Calu3 (cell line): ENCODE data around the gene FERMT2. TPM values are rescaled to one million over a fixed set of nuclear protein-coding genes. Genes with fewer than 3 reads are reported as not detected.

Experiments used
- BruUV-seq: library from RNA; stranded (reverse); fragments of 400-500 nt; replicated peaks from 2 replicates; lab custom pipeline; 2021; lab: Mats Ljungman, UMichigan
- CTCF ChIA-PET: fragments of 300-600 bp; sonication (Branson Sonifier 250); formaldehyde crosslinking; loops from one replicate; lab custom pipeline; 2022; ENCODE audit warnings: antibody characterized with exemption; lab: Charles Lee
- DNase-seq: peaks from one replicate; pipeline ENCODE4 v3.0.0; 2022
- H3K27ac Mint-ChIP-seq: one replicate; pipeline ENCODE4 v1.8.0; 2022; ENCODE audit warnings: mixed read lengths; ENCODE audit not compliant: unreplicated experiment
- H3K27me3 Mint-ChIP-seq: one replicate; pipeline ENCODE4 v1.8.0; 2022; ENCODE audit warnings: mixed read lengths; ENCODE audit not compliant: unreplicated experiment
- H3K36me3 Mint-ChIP-seq: one replicate; pipeline ENCODE4 v1.8.0; 2022; ENCODE audit warnings: mild to moderate bottlenecking, moderate library complexity, mixed read lengths; ENCODE audit not compliant: insufficient read depth, unreplicated experiment
- H3K4me1 Mint-ChIP-seq: one replicate; pipeline ENCODE4 v1.8.0; 2022; ENCODE audit warnings: mild to moderate bottlenecking, low read depth, mixed read lengths; ENCODE audit not compliant: unreplicated experiment
- H3K4me3 Mint-ChIP-seq: one replicate; pipeline ENCODE4 v1.8.0; 2022; ENCODE audit warnings: mild to moderate bottlenecking, low read depth, moderate library complexity, mixed read lengths; ENCODE audit not compliant: unreplicated experiment
- H3K9me3 Mint-ChIP-seq: one replicate; pipeline ENCODE4 v1.8.0; 2022; ENCODE audit warnings: low read depth, mixed read lengths; ENCODE audit not compliant: unreplicated experiment
- CTCF ChIP-seq: fragments of 200-600 bp; IDR thresholded peaks from one replicate; pipeline ENCODE4 v1.8.0; 2022; ENCODE audit warnings: antibody characterized with exemption; ENCODE audit not compliant: unreplicated experiment
- intact Hi-C: fragments of 100-400 bp; cut with micrococcal nuclease; formaldehyde crosslinking; loops from one replicate; pipeline ENCODE4 v1.10.0; 2022; ENCODE audit not compliant: unreplicated experiment
- total RNA-seq: library from RNA; stranded (reverse); gene quantifications from 2 replicates; pipeline ENCODE4 v1.2.3, GENCODE V29; 2022

Gene FERMT2
- total RNA-seq, 1 experiment from 2014 or later: 21.0 TPM

- Mint-ChIP-seq H3K36me3 (no peaks in the 10 kb centered on the region), H3K4me1 (peaks cover 8% of the 10 kb centered on the region), H3K9me3 (no peaks in the 10 kb centered on the region), H3K4me3 (no peak overlapping the region), H3K27ac (no peak overlapping the region), H3K27me3 (no peaks in the 10 kb centered on the region)
- no peak for TF ChIP-seq CTCF
- CTCF ChIA-PET: no interaction called here
- intact Hi-C loops: no loop called here
- DNase-seq: no peak
- no TSS peak for BruUV-seq
These were observed 37.6 kb downstream of the FERMT2 start for GRCh38 chr14:52913271-52913670.

GRCh38 chr14:52911904-52912303 lies 38.9 kb downstream of the FERMT2 start:
- no peak for TF ChIP-seq CTCF
- intact Hi-C loops: no loop called here
- no TSS peak for BruUV-seq
- no peak for DNase-seq
- H3K27ac Mint-ChIP-seq: no peak overlapping the region
- no peaks in the 10 kb centered on the region for H3K36me3 Mint-ChIP-seq
- CTCF ChIA-PET: no interaction called here
- H3K4me3 Mint-ChIP-seq: no peak overlapping the region
- peaks cover 5% of the 10 kb centered on the region for H3K4me1 Mint-ChIP-seq
- no peaks in the 10 kb centered on the region for H3K9me3 Mint-ChIP-seq
- H3K27me3 Mint-ChIP-seq: no peaks in the 10 kb centered on the region

GRCh38 chr14:52910572-52910971 lies 40.3 kb downstream of the FERMT2 start:
- no peaks in the 10 kb centered on the region for H3K27me3 Mint-ChIP-seq
- DNase-seq: no peak
- CTCF ChIA-PET: no interaction called here
- BruUV-seq: no TSS peak
- H3K27ac Mint-ChIP-seq: no peak overlapping the region
- no peak for TF ChIP-seq CTCF
- H3K9me3 Mint-ChIP-seq: no peaks in the 10 kb centered on the region
- peaks cover 16% of the 10 kb centered on the region for H3K4me1 Mint-ChIP-seq
- intact Hi-C loops: no loop called here
- H3K36me3 Mint-ChIP-seq: no peaks in the 10 kb centered on the region
- H3K4me3 Mint-ChIP-seq: no peak overlapping the region

GRCh38 chr14:52907949-52908348 lies 42.9 kb downstream of the FERMT2 start:
- Mint-ChIP-seq H3K27ac (no peak overlapping the region), H3K27me3 (no peaks in the 10 kb centered on the region), H3K4me1 (peaks cover 36% of the 10 kb centered on the region), H3K36me3 (peaks cover 8% of the 10 kb centered on the region), H3K9me3 (no peaks in the 10 kb centered on the region), H3K4me3 (no peak overlapping the region)
- CTCF ChIA-PET: interaction anchor here (0.6 kb wide), 1 partner anchor 151 kb away, joined by 6 read pairs; no protein-coding TSS in a partner anchor
- BruUV-seq: no TSS peak
- intact Hi-C loops: no loop called here
- no peak for TF ChIP-seq CTCF
- DNase-seq: no peak
